Stimulated activated CD4-positive, alpha-beta T cell treated with anti-CD3 and anti-CD28 coated beads, Interleukin-4, amount 100 ng/mL, for 24 hours (primary cell): ENCODE data around the gene PCDHB14.
"Not testable (repeated sequence)": the region's sequence is repeated elsewhere in the genome, so short reads cannot be mapped to it uniquely, and the experiment has no call there.

Source experiments
- DNase-seq: peaks from one replicate; pipeline ENCODE4 v3.0.0-alpha.2; 2020

Gene PCDHB14

DNA sequence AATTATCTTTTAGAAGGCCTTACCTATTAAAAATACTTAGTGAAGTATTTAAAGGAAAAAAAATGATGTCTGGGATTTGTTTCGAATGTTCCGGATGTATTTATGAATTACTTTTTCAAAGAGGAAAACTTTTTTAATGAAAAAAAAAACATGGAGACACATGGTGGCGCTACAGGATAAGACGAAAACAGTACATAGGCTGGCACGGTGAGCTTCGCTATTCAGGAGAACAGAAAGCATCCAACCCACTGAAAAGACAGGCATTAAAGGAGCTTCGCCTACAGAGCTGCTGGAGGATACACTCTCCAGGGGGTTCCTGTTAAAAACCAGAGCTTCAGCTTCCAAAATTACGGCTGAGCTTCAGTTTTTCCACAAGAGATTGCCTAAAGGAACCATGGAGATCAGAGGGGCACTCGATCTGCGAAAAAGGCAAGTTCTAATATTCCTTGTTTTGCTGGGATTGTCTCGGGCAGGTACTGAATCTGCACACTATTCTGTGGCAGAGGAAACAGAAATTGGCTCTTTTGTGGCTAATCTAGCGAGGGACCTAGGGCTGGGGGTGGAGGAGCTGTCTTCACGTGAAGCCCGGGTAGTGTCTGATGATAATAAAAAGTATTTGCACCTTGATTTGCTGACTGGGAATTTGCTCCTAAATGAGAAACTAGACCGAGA, at the start of gene PCDHB14:
Gene PCDHB14 (plus strand): TSS at position 232 of the 672 bp plus-strand sequence. CDS start 163 bp downstream, at position 395.
- DNase-seq: no peak

DNA sequence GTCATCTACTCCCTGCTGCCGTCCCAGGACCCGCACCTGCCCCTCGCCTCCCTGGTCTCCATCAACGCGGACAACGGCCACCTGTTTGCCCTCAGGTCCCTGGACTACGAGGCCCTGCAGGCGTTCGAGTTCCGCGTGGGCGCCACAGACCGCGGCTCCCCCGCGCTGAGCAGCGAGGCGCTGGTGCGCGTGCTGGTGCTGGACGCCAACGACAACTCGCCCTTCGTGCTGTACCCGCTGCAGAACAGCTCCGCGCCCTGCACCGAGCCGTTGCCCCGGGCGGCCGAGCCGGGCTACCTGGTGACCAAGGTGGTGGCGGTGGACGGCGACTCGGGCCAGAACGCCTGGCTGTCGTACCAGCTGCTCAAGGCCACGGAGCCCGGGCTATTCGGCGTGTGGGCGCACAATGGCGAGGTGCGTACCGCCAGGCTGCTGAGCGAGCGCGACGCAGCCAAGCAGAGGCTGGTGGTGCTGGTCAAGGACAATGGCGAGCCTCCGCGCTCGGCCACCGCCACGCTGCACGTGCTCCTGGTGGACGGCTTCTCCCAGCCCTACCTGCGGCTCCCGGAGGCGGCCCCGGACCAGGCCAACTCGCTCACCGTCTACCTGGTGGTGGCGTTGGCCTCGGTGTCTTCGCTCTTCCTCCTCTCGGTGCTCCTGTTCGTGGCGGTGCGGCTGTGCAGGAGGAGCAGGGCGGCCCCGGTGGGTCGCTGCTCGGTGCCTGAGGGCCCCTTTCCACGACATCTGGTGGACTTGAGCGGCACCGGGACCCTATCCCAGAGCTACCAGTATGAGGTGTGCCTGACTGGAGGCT, 48.6 kb upstream of the PCDHB14 start:
- not testable (repeated sequence) for DNase-seq

DNA sequence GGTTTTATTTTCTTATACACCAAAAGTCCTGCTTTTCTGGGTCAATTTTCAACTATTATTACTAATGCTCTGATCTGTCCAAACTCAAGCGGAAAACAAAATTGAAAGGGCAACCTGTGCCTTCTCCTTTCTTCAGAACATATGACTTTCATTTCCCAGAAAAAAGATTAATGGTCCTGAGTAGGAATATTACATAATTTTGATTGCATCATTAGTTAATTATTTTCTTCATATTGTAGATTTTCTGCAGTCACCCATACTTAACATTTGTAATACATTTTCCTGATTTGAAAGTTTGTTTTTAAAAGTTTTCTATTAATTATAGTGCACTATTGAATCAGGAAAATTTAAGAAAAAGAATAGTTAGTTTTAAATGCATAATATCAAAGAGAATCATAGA, 47.2 kb upstream of the PCDHB14 start:
- no peak for DNase-seq

DNA sequence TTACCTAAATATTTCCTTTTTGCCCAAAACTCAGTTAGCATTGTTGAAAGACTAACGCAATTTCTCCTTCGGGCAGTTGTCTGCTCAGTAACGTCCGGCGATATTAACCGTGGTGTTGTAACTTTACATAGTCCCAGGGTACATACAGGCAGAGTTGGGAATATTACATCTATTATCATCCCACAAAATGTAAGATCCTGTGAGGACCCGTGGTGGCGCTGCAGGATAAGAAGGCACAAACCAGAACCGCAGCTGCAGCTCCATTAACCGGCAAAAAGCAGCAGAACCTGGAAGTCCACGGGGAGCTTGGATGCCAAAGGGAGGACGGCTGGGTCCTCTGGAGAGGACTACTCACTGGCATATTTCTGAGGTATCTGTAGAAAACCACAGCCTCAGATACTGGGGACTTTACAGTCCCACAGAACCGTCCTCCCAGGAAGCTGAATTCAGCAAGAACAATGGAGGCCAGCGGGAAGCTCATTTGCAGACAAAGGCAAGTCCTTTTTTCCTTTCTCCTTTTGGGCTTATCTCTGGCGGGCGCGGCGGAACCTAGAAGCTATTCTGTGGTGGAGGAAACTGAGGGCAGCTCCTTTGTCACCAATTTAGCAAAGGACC, 45.5 kb upstream of the PCDHB14 start, which contains the start of gene PCDHB8:
Gene PCDHB8 (plus strand): TSS at position 214 of the 615 bp plus-strand sequence. CDS start 245 bp downstream, at position 459.
- not testable (repeated sequence) for DNase-seq

DNA sequence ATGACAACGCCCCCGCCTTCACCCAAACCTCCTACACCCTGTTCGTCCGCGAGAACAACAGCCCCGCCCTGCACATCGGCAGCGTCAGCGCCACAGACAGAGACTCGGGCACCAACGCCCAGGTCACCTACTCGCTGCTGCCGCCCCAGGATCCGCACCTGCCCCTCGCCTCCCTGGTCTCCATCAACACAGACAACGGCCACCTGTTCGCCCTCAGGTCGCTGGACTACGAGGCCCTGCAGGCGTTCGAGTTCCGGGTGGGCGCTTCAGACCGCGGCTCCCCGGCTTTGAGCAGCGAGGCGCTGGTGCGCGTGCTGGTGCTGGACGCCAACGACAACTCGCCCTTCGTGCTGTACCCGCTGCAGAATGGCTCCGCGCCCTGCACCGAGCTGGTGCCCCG, 43.8 kb upstream of the PCDHB14 start:
- DNase-seq: not testable (repeated sequence)

DNA sequence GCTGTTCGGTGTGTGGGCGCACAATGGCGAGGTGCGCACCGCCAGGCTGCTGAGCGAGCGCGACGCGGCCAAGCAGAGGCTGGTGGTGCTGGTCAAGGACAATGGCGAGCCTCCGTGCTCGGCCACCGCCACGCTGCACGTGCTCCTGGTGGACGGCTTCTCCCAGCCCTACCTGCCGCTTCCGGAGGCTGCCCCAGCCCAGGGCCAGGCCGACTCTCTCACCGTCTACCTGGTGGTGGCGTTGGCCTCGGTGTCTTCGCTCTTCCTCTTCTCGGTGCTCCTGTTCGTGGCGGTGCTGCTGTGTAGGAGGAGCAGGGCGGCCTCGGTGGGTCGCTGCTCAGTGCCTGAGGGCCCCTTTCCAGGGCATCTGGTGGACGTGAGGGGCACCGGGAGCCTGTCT, 43.3 kb upstream of the PCDHB14 start:
- DNase-seq: not testable (repeated sequence)

DNA sequence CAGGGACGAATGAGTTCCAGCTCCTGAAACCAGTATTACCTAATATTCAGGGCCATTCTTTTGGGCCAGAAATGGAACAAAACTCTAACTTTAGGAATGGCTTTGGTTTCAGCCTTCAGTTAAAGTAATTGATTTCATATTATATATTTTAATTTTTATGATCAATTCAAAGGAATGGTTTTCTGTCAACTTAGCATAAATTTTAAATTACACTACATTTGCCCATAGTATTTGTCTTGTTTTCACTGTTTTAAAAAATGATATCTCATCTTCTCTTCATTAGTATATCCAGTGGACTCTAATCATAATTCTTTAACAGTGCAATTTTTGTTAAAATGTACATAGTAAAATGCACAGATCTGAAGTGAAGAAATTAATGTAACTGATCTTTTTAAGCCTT, 42.8 kb upstream of the PCDHB14 start:
- DNase-seq: no peak

DNA sequence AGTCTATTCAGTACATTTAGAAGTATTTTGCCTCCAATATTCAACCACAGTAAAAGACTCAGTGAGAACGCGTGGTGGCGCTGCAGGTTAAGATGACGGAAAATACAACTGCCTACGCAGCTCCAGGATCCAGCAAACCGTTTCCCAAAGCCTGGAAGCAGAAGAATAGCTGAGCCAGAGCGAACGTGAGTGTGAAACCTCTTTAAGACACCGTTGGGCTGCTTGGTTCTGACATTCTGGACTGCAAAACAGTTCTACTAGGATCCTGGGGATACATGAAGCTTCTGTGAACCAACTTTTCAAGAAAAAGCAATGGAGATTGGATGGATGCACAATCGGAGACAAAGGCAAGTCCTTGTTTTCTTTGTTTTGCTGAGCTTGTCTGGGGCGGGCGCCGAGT, 40.9 kb upstream of the PCDHB14 start, which contains the start of gene PCDHB16:
Gene PCDHB16 (plus strand): TSS at position 140 of the 400 bp plus-strand sequence. CDS start 173 bp downstream, at position 313.
- DNase-seq: no peak

DNA sequence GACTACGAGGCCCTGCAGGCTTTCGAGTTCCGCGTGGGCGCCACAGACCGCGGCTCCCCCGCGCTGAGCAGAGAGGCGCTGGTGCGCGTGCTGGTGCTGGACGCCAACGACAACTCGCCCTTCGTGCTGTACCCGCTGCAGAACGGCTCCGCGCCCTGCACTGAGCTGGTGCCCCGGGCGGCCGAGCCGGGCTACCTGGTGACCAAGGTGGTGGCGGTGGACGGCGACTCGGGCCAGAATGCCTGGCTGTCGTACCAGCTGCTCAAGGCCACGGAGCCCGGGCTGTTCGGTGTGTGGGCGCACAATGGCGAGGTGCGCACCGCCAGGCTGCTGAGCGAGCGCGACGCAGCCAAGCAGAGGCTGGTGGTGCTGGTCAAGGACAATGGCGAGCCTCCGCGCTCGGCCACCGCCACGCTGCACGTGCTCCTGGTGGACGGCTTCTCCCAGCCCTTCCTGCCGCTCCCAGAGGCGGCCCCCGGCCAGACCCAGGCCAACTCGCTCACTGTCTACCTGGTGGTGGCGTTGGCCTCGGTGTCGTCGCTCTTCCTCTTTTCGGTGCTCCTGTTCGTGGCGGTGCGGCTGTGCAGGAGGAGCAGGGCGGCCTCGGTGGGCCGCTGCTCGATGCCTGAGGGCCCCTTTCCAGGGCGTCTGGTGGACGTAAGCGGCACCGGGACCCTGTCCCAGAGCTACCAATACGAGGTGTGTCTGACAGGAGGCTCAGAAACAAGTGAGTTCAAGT, 38.9 kb upstream of the PCDHB14 start:
- not testable (repeated sequence) for DNase-seq

DNA sequence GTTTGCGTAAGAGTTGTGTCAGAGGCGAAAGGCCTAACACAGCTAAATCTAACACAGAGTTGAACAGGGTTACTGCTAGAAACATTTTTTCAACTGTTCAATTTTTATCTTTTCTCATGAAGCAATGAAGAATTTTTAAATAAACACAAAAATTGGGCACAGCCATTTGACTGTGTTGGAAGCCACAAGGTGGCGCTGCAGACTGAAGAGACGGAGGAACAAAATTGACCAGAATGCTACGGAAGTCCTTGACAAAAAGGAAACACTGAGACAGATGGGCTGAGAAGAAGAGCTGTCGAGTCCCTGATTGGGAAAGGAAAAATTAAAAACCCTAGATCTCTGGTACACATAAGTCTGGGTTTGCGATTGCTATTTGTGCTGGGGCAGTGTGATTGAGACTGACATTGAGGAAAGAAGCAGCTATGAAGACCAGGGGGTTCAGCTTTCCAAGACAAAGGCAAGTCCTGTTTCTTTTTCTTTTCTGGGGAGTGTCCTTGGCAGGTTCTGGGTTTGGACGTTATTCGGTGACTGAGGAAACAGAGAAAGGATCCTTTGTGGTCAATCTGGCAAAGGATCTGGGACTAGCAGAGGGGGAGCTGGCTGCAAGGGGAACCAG, 36.1 kb upstream of the PCDHB14 start, which contains the start of gene PCDHB9:
Gene PCDHB9 (plus strand): TSS at position 265 of the 616 bp plus-strand sequence. CDS start 158 bp downstream, at position 423.
- DNase-seq: peak; percentile 28

DNA sequence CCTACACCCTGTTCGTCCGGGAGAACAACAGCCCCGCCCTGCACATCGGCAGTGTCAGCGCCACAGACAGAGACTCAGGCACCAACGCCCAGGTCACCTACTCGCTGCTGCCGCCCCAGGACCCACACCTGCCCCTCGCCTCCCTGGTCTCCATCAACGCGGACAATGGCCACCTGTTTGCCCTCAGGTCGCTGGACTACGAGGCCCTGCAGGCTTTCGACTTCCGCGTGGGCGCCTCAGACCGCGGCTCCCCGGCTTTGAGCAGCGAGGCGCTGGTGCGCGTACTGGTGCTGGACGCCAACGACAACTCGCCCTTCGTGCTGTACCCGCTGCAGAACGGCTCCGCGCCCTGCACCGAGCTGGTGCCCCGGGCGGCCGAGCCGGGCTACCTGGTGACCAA, 34.5 kb upstream of the PCDHB14 start:
- not testable (repeated sequence) for DNase-seq

DNA sequence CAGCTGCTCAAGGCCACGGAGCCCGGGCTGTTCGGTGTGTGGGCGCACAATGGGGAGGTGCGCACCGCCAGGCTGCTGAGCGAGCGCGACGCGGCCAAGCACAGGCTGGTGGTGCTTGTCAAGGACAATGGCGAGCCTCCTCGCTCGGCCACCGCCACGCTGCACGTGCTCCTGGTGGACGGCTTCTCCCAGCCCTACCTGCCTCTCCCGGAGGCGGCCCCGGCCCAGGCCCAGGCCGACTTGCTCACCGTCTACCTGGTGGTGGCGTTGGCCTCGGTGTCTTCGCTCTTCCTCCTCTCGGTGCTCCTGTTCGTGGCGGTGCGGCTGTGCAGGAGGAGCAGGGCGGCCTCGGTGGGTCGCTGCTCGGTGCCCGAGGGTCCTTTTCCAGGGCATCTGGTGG, 34.0 kb upstream of the PCDHB14 start:
- not testable (repeated sequence) for DNase-seq

DNA sequence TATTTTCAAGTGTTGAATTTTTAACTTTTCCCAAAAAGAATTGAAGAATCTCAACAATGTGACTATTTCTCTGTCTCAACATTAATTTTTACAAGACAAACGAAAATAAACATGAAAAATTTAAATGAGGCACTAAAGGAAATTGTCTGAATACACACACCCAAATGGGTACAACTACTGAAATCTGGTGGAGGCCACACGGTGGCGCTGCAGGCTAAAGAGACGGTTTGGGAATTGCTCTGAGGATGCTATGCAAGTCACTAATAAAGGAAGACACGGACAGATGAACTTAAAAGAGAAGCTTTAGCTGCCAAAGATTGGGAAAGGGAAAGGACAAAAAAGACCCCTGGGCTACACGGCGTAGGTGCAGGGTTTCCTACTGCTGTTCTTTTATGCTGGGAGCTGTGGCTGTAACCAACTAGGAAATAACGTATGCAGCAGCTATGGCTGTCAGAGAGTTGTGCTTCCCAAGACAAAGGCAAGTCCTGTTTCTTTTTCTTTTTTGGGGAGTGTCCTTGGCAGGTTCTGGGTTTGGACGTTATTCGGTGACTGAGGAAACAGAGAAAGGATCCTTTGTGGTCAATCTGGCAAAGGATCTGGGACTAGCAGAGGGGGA, 30.9 kb upstream of the PCDHB14 start, which contains the start of gene PCDHB10:
Gene PCDHB10 (plus strand): TSS at position 244 of the 616 bp plus-strand sequence. CDS start 200 bp downstream, at position 444.
- peak; percentile 17 for DNase-seq

DNA sequence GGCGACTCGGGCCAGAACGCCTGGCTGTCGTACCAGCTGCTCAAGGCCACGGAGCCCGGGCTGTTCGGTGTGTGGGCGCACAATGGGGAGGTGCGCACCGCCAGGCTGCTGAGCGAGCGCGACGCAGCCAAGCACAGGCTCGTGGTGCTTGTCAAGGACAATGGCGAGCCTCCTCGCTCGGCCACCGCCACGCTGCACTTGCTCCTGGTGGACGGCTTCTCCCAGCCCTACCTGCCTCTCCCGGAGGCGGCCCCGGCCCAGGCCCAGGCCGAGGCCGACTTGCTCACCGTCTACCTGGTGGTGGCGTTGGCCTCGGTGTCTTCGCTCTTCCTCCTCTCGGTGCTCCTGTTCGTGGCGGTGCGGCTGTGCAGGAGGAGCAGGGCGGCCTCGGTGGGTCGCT, 28.8 kb upstream of the PCDHB14 start:
- DNase-seq: not testable (repeated sequence)

DNA sequence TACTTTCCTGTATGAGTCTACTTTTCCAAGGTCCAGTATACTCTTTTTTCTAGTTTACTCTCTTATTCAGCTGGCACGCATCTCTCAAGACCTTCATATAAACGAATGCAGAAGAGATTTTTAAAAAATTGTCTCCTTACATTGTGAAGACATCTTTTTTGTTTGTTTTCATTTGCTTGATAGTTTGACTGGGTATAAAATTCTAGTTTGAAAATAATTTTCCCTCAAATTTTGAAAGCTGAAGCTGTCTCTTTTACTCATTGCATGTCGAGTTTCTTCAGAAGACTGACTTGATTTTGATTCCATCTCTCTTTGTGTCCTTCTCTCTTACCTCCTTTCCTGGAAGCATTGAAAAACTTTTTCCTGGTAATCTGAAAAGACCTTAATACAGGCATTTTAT, 26.8 kb upstream of the PCDHB14 start:
- no peak for DNase-seq

DNA sequence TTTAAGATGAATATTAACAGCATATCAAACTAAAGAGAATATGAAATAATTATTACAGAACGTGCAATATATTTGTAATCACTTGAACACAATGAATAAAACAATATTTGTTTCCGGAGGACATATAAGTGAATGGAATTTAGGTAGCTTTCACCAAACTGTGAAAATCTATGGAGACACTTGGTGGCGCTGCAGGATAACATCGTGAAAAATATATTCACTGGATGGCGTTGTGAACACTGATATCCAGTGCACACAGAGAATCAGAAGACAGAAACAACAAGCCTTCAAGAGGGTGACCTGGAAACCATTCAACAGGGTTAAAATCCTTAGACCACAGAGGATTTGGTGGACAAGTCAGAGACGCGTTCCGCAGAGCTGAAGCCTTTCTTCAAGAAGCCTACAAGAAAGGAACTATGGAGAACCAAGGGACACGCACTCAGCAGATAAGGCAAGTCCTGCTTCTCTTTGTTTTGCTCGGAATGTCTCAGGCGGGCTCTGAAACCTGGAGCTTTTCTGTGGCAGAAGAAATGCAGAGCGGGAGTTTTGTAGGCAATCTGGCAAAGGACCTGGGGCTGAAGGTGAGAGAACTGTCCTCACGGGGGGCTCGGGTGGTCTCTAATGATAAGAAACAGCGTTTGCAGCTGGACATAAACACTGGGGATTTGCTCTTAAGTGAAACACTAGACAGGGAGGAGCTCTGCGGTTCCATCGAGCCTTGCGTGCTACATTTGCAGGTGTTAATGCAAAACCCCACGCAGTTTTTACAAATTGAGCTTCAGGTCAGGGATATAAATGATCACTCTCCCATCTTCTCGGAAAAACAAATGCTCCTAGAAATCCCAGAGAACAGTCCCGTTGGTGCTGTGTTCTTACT, 23.5 kb upstream of the PCDHB14 start, which contains the start of gene PCDHB11:
Gene PCDHB11 (plus strand): TSS at position 269 of the 877 bp plus-strand sequence. CDS start 148 bp downstream, at position 417.
- DNase-seq: no peak

DNA sequence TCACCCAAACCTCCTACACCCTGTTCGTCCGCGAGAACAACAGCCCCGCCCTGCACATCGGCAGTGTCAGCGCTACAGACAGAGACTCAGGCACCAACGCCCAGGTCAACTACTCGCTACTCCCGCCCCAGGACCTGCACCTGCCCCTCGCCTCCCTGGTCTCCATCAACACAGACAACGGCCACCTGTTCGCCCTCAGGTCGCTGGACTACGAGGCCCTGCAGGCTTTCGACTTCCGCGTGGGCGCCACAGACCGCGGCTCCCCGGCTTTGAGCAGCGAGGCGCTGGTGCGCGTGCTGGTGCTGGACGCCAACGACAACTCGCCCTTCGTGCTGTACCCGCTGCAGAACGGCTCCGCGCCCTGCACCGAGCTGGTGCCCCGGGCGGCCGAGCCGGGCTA, 22.0 kb upstream of the PCDHB14 start:
- not testable (repeated sequence) for DNase-seq

DNA sequence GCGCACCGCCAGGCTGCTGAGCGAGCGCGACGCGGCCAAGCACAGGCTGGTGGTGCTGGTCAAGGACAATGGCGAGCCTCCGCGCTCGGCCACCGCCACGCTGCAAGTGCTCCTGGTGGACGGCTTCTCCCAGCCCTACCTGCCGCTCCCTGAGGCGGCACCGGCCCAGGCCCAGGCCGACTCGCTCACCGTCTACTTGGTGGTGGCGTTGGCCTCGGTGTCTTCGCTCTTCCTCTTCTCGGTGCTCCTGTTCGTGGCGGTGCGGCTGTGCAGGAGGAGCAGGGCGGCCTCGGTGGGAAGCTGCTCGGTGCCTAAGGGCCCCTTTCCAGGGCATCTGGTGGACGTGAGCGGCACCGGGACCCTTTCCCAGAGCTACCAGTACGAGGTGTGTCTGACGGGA, 21.5 kb upstream of the PCDHB14 start:
- not testable (repeated sequence) for DNase-seq

DNA sequence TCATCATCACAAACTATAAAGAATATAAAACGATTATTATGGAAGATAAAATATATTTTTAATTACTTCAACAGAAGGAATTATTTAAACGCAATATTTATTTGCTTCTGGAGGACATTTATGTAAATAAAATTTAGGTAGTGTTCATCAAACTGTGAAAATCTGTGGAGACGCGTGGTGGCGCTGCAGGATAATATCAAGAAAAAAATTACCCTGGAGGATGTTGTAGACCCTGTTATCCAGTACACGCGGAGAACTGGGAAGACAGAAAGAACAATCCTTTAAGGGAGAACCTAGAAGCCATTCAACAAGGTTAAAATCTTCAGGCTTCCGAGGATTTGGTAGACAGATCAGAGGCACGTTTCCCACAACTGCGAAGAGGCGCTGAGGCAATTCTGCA, 14.7 kb upstream of the PCDHB14 start, which contains the start of gene PCDHB12:
Gene PCDHB12 (plus strand): TSS at position 242 of the 400 bp plus-strand sequence. CDS start 189 bp downstream, outside the sequence.
- no peak for DNase-seq

DNA sequence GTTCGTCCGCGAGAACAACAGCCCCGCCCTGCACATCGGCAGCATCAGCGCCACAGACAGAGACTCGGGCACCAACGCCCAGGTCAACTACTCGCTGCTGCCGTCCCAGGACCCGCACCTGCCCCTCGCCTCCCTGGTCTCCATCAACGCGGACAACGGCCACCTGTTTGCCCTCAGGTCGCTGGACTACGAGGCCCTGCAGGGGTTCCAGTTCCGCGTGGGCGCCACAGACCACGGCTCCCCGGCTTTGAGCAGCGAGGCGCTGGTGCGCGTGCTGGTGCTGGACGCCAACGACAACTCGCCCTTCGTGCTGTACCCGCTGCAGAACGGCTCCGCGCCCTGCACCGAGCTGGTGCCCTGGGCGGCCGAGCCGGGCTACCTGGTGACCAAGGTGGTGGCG, 12.9 kb upstream of the PCDHB14 start:
- DNase-seq: not testable (repeated sequence)
